GM21528 (cell line): ENCODE data around the gene RFX1.

Source experiments
- ATAC-seq: cut with Tn5 transposase; IDR thresholded peaks from one replicate; pipeline ENCODE4 v1.9.1; 2021; ENCODE audit warnings: mild to moderate bottlenecking, moderate library complexity; ENCODE audit not compliant: unreplicated experiment, low FRiP score

The RFX1 gene

DNA sequence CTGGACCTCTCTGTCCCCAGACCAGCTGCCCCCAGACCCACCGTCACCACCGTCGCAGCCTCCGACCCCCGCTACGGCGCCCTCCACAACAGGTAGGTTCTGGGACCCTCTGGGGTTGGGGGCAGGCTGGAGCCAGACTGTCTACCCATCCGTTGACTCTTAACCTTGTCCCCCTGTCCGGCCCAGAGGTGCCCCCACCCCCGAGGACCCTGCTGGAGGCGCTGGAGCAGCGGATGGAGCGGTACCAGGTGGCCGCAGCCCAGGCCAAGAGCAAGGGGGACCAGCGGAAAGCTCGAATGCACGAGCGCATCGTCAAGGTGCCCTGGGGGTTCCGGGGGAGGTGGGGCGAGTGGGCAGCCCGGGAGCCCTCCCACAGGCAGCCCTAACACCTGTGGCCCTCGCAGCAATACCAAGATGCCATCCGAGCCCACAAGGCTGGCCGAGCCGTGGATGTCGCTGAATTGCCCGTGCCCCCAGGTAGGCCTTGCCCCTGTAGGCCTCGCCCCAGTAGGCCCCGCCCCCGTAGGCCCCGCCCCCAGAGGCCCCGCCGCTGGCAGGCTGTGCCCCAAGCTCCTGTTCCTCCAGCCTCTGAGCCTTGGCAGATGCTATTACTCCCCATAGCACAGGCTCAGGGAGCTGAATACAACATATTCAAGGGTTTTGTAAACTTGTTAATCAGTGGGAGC is 87.3 kb downstream of the RFX1 start:
- ATAC-seq: no peak

DNA sequence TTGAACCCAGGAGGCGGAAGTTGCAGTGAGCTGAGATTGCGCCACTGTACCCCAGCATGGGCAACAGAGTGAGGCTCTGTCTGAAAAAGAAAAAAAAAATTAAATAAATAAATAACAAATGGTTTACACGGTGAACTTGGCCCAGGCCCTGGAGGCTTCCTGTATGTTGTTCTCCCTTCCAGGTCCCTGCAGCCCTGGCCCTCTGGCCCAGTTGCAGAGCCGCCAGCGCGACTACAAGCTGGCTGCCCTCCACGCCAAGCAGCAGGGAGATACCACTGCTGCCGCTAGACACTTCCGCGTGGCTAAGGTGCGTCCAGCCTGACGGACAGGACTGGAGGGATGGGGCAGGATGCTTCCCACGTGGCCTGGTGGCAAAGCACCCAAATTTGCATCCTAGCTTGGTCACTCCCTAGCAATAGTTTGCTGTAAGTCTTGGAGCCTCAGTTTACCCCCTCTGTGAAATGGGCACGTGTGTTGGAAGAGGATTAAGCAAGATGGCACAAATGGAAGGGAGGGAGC is 88.2 kb downstream of the RFX1 start:
- ATAC-seq: no peak

DNA sequence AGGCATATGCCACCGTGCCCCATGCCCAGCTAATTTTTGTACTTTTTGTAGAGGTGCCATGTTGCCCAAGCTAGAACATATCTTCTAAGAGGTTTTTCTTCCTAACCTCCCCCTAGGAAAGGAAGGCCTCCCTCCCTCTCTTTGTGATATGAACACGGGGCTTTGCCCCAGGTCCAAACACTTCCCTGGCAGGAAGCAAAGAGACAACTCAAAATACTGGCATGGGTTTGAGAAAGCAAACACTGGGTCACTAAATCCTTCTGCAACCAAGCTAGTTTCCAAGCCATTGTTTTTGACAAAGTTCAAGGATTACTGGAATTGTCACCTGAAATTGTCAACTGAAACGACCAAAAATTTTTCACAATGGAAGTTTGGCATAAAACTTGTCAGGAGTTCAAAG is 91.3 kb downstream of the RFX1 start:
- ATAC-seq: no peak

DNA sequence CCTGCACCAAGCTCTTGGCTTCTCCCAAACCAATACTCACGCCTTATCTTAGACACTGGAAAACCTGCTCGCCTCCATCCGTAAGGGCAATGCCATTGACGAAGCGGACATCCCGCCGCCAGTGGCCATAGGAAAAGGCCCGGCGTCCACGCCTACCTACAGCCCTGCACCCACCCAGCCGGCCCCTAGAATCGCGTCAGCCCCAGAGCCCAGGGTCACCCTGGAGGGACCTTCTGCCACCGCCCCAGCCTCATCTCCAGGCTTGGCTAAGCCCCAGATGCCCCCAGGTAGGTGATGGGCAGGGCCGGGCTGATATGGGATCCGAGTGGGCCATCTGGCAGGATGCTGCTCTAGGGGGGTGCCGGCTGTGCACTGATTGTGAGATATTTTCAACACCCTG is 92.8 kb downstream of the RFX1 start:
- no peak for ATAC-seq
